Measurements from ENCODE around the gene ZNF91.
"Not testable (repeated sequence)": the region's sequence is repeated elsewhere in the genome, so short reads cannot be mapped to it uniquely, and the experiment has no call there.

ZNF91 gene

DNA sequence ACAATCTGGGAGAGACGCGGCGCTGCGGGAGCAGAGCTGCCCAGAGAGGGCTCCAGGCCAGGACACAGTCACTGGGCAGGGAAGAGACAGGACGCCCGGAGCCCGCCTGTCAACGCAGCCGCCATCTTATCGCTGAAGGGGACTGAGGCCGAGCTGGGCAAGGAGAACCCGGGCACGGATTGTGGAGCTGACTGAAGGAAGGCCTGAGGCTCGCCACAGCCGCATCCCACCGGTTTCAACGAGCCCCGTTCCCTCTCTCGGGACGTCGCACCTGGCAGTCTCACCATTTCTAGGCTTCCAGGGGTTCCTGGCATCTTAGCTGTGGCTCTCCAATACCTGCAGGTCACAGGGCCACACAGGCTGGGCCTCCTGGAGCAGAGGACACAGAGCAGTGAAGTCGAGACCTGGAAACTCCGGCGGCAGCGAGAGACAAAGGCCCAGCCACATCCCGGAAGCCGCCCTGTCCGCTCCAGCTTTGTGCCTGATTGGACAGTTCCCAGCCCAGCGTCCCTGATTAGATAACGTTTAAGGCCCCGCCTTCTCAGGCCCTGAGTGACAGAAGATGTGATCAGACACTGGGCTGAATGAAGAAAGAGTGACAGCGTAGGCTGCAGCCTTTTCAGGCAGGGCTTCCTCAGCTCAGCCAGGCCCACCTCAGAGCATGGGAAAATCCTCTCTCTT is at the start of gene ZNF91:
Gene ZNF91, minus strand, starts transcription at position 431 of the 681 bp plus-strand sequence. Its CDS starts 117 bp downstream, at position 314.
- peak within 1 kb of the TSS; percentile 90 for H3K27ac ChIP-seq
- peak; percentile 84 for DNase-seq (ENCODE audit: low read depth, low spot score)

GRCh38 chr19:23440791-23441190 is 45.5 kb upstream of the ZNF91 start:
- H3K27ac ChIP-seq = no peak overlapping the region
- DNase-seq (ENCODE audit: low read depth, low spot score) = no peak

DNA sequence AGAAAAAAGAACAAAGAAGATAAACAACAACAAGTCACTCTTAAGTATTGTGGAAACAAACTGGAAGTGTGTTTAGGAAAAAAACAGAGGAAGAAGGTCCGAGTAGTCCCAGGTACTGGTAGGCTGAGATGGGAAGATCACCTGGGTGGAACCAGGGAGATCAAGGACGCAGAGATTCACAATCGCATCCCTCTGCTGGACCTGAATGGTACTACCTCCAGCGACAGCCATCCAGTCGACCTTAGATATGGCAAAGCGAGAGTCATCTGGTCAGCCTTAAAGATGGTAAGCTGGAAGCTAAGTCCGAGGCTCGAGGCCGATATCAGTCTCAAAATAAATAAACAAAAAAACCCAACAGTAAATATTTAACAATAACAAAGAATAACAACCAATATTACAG is 44.9 kb upstream of the ZNF91 start:
- no peak for DNase-seq (ENCODE audit: low read depth, low spot score)

GRCh38 chr19:23439623-23440022 is 44.4 kb upstream of the ZNF91 start:
- no peak overlapping the region for H3K27ac ChIP-seq
- no peak for DNase-seq (ENCODE audit: low read depth, low spot score)

More for the DNA sequence above, 44.9 kb upstream of the ZNF91 start:
- no peak overlapping the region for H3K27ac ChIP-seq

DNA sequence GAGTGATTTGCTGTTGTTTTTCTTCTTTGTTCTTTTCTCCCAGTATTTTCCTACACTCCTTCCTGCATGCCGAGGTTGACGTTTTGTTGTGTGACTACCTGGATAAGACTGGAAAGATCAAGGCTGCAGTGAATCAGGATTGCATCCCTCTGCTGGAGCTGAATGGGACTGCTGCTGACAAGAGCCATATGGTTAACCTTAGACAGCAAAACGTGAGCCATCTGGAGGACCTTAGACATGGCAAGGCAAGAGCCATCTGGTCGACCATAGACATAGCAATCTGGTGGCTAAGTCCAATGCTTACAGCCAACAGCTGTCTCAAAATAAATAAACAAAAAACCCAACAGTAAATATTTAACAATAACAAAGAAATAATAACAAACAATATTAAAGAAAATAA is 42.6 kb upstream of the ZNF91 start:
- H3K27ac ChIP-seq = no peak overlapping the region
- DNase-seq (ENCODE audit: low read depth, low spot score) = no peak

DNA sequence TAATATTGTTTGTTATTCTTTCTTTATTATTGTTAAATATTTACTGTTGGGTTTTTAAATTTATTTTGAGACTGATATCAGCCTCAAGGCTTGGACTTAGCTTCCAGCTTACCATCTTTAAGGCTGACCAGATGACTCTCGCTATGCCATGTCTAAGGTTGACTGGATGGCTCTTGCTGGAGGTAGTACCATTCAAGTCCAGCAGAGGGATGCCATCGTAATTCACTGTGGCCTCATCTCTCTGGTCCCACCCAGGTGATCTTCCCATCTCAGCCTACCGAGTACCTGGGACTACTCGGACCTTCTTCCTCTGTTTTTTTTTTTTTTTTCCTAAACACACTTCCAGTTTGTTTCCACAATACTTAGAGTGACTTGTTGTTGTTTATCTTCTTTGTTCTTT is 41.7 kb upstream of the ZNF91 start:
- DNase-seq (ENCODE audit: low read depth, low spot score) = no peak
- H3K27ac ChIP-seq = no peak overlapping the region

DNA sequence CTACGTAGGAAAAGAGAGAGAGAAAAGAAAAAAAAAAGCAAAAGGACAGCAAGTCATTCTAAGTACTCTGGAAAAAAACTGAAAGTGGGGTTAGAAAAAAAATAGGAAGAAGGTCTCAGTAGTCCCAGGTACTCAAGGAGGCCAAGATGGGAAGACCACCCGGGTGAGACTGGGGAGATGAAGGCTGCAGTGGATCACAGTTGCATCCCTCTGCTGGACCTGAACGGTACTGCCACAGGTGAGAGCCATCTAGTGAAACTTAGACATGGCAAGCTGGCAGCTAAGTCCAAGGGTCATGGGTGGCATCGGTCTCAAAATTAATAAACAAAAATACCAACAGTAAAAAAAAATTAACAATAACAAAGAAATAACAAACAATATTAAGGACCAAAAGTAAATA is 41.0 kb upstream of the ZNF91 start:
- no peak overlapping the region for H3K27ac ChIP-seq
- no peak for DNase-seq (ENCODE audit: low read depth, low spot score)

DNA sequence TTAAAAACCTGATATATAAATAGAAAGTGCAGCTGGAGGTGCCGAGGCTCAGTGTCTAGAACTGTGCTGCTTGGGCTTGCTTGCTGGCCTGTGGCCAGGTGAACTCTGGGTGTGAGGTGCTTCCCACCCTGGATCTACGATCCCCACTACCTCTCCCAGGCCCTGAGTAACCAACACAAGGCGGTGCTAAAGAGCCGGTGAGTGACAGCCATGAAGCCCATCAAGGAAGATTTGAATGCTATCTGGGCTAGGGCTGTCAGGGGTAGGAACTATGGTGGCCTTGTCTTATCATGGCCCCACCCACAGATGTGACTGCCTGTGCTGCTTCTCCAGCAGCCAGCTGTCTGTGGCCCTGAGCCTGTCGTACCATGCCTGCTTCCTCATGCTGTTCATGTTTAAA is 25.6 kb upstream of the ZNF91 start:
- DNase-seq (ENCODE audit: low read depth, low spot score) = no peak
- H3K27ac ChIP-seq = no peak overlapping the region

- not testable (repeated sequence) for DNase-seq (ENCODE audit: low read depth, low spot score); H3K27ac ChIP-seq
Observed at GRCh38 chr19:23419261-23419660, 24.0 kb upstream of the ZNF91 start.

- DNase-seq (ENCODE audit: low read depth, low spot score) = no peak
- no peak overlapping the region for H3K27ac ChIP-seq
Observed at GRCh38 chr19:23415561-23416191, 20.4 kb upstream of the ZNF91 start.

DNA sequence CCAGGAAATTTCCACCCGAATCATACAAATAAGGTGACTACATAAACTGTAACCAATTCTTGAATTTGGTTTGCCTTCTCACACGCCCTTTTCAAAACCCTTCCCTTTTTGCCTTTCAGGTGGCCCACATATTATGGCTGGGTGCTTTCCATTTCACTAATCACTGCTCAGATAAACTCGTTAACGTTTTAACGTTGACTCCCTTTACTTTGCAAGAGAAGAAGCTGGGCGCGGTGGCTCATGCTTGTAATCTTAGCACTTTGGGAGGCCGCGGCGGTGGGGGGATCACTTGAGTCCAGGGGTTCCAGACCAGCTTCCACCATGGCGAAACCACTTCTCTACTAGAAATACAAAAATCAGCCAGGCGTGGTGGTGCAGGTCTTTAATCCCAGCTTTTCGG is 19.8 kb upstream of the ZNF91 start:
- no peak overlapping the region for H3K27ac ChIP-seq
- no peak for DNase-seq (ENCODE audit: low read depth, low spot score)

- H3K27ac ChIP-seq = no peak overlapping the region
- DNase-seq (ENCODE audit: low read depth, low spot score) = no peak
Observed at GRCh38 chr19:23410155-23410554, 14.9 kb upstream of the ZNF91 start.

DNA sequence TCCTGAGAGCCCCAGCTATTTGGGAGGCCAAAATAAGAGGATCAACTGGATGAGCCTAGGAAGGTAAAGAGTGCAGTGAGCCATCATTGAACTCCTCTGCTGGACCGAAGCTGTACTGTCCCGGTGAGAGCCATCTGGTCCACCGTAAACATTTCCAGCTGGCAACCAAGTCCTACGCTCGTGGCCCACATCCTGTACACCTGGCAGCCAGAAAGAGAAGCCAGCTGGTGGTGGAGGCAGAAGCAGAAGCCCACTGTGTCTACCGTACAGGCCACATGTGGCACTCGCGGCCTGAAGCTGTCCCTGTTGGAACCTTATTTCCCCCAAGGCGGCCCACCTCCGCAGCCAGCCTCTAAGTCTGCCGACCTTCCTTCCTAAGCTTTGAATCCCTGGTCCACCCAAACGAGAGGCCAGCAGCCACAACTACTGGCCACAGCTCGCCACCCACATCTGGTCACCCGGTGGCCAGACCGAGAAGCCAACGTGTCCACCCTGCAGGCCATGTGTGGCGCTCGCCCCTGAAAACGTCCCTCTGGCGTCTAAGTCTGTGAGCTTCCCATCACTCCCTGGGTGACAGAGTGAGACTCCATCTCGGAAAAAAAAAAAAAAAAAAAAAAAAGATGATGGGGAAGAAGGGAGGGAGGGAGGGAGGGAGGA is 14.2 kb upstream of the ZNF91 start:
- no peak for DNase-seq (ENCODE audit: low read depth, low spot score)
- no peak overlapping the region for H3K27ac ChIP-seq

GRCh38 chr19:23407616-23408133 is 12.4 kb upstream of the ZNF91 start:
- no peak overlapping the region for H3K27ac ChIP-seq
- DNase-seq (ENCODE audit: low read depth, low spot score) = no peak

DNA sequence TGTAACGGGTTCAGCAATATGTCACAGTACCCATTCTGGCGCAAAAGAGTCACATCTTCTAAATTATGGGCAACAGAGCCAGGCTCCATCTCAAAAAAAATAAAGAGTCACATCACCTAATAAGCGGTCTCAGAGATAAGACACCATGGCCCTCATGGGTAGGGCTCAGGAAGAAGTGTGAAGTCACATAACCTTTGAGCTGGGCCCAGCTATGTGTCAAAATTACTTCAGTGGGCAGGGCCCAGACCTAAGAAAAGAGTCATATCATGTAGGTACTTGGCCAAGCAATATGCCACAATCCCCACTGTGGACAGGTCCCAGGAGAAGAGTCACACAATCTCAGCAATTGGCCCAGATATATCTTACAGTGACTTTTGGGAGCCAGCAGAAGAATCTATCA is 11.4 kb upstream of the ZNF91 start:
- DNase-seq (ENCODE audit: low read depth, low spot score) = no peak
- H3K27ac ChIP-seq = no peak overlapping the region

- DNase-seq (ENCODE audit: low read depth, low spot score) = no peak
- H3K27ac ChIP-seq = no peak overlapping the region
Observed at GRCh38 chr19:23406091-23406490, 10.8 kb upstream of the ZNF91 start.

GRCh38 chr19:23404676-23405075 is 9.4 kb upstream of the ZNF91 start:
- no peak for DNase-seq (ENCODE audit: low read depth, low spot score)
- H3K27ac ChIP-seq = no peak overlapping the region

DNA sequence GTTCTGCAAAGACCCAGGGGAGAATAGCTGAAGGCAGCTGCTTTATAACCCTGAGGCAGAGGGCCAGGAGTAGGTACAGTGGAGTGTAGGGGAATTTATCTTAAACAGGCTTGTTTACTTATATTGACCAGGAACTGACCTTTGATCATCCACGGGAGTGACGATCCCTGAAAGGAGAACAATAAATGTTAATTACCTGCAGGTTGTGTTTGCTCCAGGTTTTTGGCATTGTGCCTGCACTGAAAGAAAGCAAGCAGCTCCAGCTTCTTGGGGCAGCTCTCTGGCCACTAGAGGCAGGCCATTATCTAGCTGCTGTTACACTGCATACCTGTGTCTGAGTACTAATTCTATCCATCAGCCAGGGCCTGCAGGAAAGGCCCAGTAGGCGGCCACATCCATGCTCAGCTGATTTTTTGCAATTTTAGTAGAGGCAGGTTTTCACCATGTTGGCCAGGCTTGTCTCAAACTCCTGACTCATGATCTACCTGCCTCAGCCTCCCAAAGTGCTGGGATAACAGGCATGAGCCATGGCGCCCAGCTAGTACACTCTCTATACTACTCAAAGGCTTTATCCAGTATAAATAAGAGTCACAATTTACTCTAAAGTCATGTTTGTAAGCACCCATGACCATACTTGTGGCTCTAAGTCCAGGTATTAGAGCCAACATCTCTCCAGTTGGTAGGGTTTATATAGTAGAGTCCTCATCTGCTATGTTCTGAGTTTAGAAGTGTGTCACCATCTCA is 8.5 kb upstream of the ZNF91 start:
- H3K27ac ChIP-seq = no peak overlapping the region
- no peak for DNase-seq (ENCODE audit: low read depth, low spot score)

- no peak overlapping the region for H3K27ac ChIP-seq
Observed at GRCh38 chr19:23403052-23403451, 7.8 kb upstream of the ZNF91 start.

GRCh38 chr19:23402388-23402787 is 7.1 kb upstream of the ZNF91 start:
- DNase-seq (ENCODE audit: low read depth, low spot score) = no peak
- H3K27ac ChIP-seq = no peak overlapping the region

More at GRCh38 chr19:23403052-23403451, 7.8 kb upstream of the ZNF91 start:
- DNase-seq (ENCODE audit: low read depth, low spot score) = no peak
